HL-60 (cell line): ENCODE data around the gene SOX4.
A peak's percentile ranks its signal among the peaks of the same experiment; 100 is the strongest.

Source experiments
- DNase-seq, 2 experiments: peaks; one replicate each; pipeline ENCODE4 v3.0.0-alpha.2; 2010 to 2020; ENCODE audit warnings: low read depth in 1 of 2, low spot score in 1 of 2
- H3K27ac ChIP-seq: fragments of 250-450 bp; sonication (Bioruptor Pico); replicated peaks from 2 replicates; pipeline ENCODE4 v1.5.1; 2020; ENCODE audit warnings: mild to moderate bottlenecking, moderate library complexity
- H3K27me3 ChIP-seq: fragments of 250-450 bp; sonication (Bioruptor Pico); 2 replicates; pipeline ENCODE4 v1.5.1; 2021; ENCODE audit warnings: mild to moderate bottlenecking, moderate library complexity; ENCODE audit not compliant: insufficient read depth, poor library complexity, severe bottlenecking
- H3K4me3 ChIP-seq: replicated peaks from 2 replicates; pipeline ENCODE4 v1.5.1; 2011; ENCODE audit warnings: mild to moderate bottlenecking, control low read depth, low read length; ENCODE audit not compliant: insufficient read depth
- CTCF ChIP-seq: IDR thresholded peaks from one replicate; pipeline ENCODE4 v1.5.1; 2011; ENCODE audit warnings: low read length, control low read depth, inconsistent platforms; ENCODE audit not compliant: insufficient read depth
- GABPA ChIP-seq: IDR thresholded peaks from 2 replicates; pipeline ENCODE4 v1.6.1; 2012; ENCODE audit warnings: low read depth
- POLR2AphosphoS5 ChIP-seq: IDR thresholded peaks from 2 replicates; pipeline ENCODE4 v1.6.1; 2012; ENCODE audit warnings: low read depth
- REST ChIP-seq: IDR thresholded peaks from 2 replicates; pipeline ENCODE4 v1.6.1; 2012; ENCODE audit warnings: low read depth; ENCODE audit not compliant: insufficient replicate concordance
- SPI1 ChIP-seq: IDR thresholded peaks from 2 replicates; pipeline ENCODE4 v1.6.1; 2012; ENCODE audit warnings: low read depth, mild to moderate bottlenecking, borderline replicate concordance

SOX4 gene

GRCh38 chr6:21608601-21609000 is 15.1 kb downstream of the SOX4 start:
- DNase-seq, result no peak
- no peak overlapping the region for H3K27ac ChIP-seq
- H3K4me3 ChIP-seq, result no peak overlapping the region
- no peak for TF ChIP-seq CTCF
- TF ChIP-seq GABPA, result no peak
- no peak for TF ChIP-seq REST
- no peak for TF ChIP-seq POLR2AphosphoS5
- TF ChIP-seq SPI1, result no peak
- no peaks in the 10 kb centered on the region for H3K27me3 ChIP-seq

- no peak for DNase-seq
- no peak for TF ChIP-seq POLR2AphosphoS5
- no peak for TF ChIP-seq GABPA
- no peak for TF ChIP-seq CTCF
- TF ChIP-seq SPI1, result no peak
- TF ChIP-seq REST, result no peak
- H3K4me3 ChIP-seq, result no peak overlapping the region
- no peak overlapping the region for H3K27ac ChIP-seq
- no peaks in the 10 kb centered on the region for H3K27me3 ChIP-seq
Observed at GRCh38 chr6:21609881-21610329, 16.4 kb downstream of the SOX4 start.

GRCh38 chr6:21610341-21610740 is 16.8 kb downstream of the SOX4 start:
- Histone ChIP-seq H3K27ac (no peak overlapping the region), H3K4me3 (no peak overlapping the region), H3K27me3 (no peaks in the 10 kb centered on the region)
- no peak for DNase-seq
- peak; percentile 65 for TF ChIP-seq SPI1
- no peak for TF ChIP-seq CTCF

DNA sequence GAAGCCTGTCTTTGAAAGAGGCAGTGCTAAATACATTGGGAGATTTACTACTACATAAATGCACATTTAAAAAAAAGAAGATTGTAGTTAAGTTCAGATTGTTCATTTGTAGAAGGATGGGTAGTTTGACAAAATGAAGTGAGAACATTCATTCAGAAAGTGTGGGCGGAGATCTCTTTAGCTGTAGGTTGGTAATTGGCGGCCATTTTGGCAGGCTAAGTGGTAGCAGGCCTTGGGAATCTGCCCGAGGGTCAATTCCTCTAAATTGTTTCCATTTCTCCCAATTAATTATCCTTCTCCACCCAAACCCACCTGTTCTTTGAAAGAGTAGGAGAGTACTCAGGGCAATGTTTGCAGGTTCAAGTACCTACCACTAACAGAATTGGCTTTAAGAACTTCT is 17.9 kb downstream of the SOX4 start:
- TF ChIP-seq SPI1 (no peak), CTCF (no peak), REST (no peak), POLR2AphosphoS5 (no peak), GABPA (no peak)

More for the DNA sequence above, 17.9 kb downstream of the SOX4 start:
- no peak for DNase-seq
- H3K4me3 ChIP-seq, result no peak overlapping the region
- no peak overlapping the region for H3K27ac ChIP-seq
- no peaks in the 10 kb centered on the region for H3K27me3 ChIP-seq
